ENCODE measurements around the gene GNB2. TPM values are rescaled to one million over a fixed set of nuclear protein-coding genes. Genes with fewer than 3 reads are reported as not detected.
A peak's percentile ranks its signal among the peaks of the same experiment; 100 is the strongest.

GNB2 gene
- polyA plus RNA-seq, 2 of the 4 experiments (the other 2 are of a cell fraction) = 50.8 to 163 TPM

GRCh38 chr7:100692578-100692961 lies 19.0 kb downstream of the GNB2 start:
- POLR2A ChIA-PET = interaction anchor here (0.5 to 1.3 kb wide), 3 partner anchors 12 to 60 kb away, joined by 3 to 6 read pairs (median 4); partner anchors contain the start of gene POP7

GRCh38 chr7:100693312-100694097 lies 20.0 kb downstream of the GNB2 start:
- TF ChIP-seq RAD21 (conservative IDR thresholded peaks at IDR 0.05 in 1 of 2, IDR thresholded peaks at IDR 0.05 in 1 of 2) = no peak
- TF ChIP-seq, protein P1, sequence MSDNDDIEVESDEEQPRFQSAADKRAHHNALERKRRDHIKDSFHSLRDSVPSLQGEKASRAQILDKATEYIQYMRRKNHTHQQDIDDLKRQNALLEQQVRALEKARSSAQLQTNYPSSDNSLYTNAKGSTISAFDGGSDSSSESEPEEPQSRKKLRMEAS (IDR thresholded peaks at IDR 0.05) = no peak
- no peak for TF ChIP-seq CBX8 (IDR thresholded peaks at IDR 0.05)
- TF ChIP-seq MAZ (IDR thresholded peaks at IDR 0.05; ENCODE audit: borderline replicate concordance, low read depth, low read length) = no peak
- no peak for TF ChIP-seq KDM5A (IDR thresholded peaks at IDR 0.05)
- no peak for TF ChIP-seq SMC3 (IDR thresholded peaks at IDR 0.05)
- TF ChIP-seq GATA3 (IDR thresholded peaks at IDR 0.05; ENCODE audit: borderline replicate concordance) = no peak
- no peak for TF ChIP-seq RNF2 (IDR thresholded peaks at IDR 0.05; ENCODE audit: borderline replicate concordance, low read depth)
- TF ChIP-seq, protein P2, sequence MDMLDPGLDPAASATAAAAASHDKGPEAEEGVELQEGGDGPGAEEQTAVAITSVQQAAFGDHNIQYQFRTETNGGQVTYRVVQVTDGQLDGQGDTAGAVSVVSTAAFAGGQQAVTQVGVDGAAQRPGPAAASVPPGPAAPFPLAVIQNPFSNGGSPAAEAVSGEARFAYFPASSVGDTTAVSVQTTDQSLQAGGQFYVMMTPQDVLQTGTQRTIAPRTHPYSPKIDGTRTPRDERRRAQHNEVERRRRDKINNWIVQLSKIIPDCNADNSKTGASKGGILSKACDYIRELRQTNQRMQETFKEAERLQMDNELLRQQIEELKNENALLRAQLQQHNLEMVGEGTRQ (IDR thresholded peaks at IDR 0.05) = no peak
- TF ChIP-seq EP300 (IDR thresholded peaks at IDR 0.05) = no peak
- no peak for TF ChIP-seq JUN (IDR thresholded peaks at IDR 0.05)
- no peak for TF ChIP-seq MYC (IDR thresholded peaks at IDR 0.05; ENCODE audit: borderline replicate concordance, low read length)
- CTCF ChIA-PET = interaction anchor here (0.6 to 10.6 kb wide), 24 partner anchors 9 to 233 kb away, joined by 3 to 158 read pairs (median 6); partner anchors contain the start of genes ACTL6B, POP7 and SLC12A9
- H3K4me2 ChIP-seq = peak overlapping the region; percentile 99
- FAIRE-seq (no peak), ATAC-seq (peak in 1 of 2 experiments; percentile 25; a peak in 3 of 6 replicates), DNase-seq (ENCODE audit: low read depth in 1 of 2, low spot score in 1 of 2) (no peak)
- H3K4me3 ChIP-seq = peak overlapping the region; percentile 100
- peak overlapping the region; percentile 96 to 98 for H3K27ac ChIP-seq
- H3K9me3 ChIP-seq = no peaks in the 10 kb centered on the region
- peaks cover 26% of the 10 kb centered on the region for H3K4me1 ChIP-seq
- 4% methylated on average over 22 of the region's 81 CpGs for WGBS (ENCODE audit: missing lambda C conversion rate)
- POLR2A ChIA-PET = interaction anchor here (1.0 to 2.0 kb wide), 5 partner anchors 12 to 81 kb away, joined by 3 to 13 read pairs (median 4); partner anchors contain the start of genes MOSPD3 and POP7

More at GRCh38 chr7:100692578-100692961, 19.0 kb downstream of the GNB2 start:
- 79% methylated on average over 6 of the region's 6 CpGs for WGBS (ENCODE audit: missing lambda C conversion rate)
- DNase-seq (ENCODE audit: low read depth in 1 of 2, low spot score in 1 of 2) (no peak), FAIRE-seq (no peak), ATAC-seq (no peak)
- H3K4me2 ChIP-seq = peak overlapping the region; percentile 99
- no peaks in the 10 kb centered on the region for H3K9me3 ChIP-seq
- peaks cover 26% of the 10 kb centered on the region for H3K4me1 ChIP-seq
- CTCF ChIA-PET = interaction anchor here (0.8 to 10.6 kb wide), 36 partner anchors 9 to 230 kb away, joined by 3 to 158 read pairs (median 8); partner anchors contain the start of genes ACTL6B, EPO, GNB2 and MOSPD3
- H3K27ac ChIP-seq = peak overlapping the region; percentile 96 to 98; a peak in 5 of 6 replicates
- TF ChIP-seq FOSB (CRISPR knock-in tag; IDR thresholded peaks at IDR 0.05) (no peak), POLR2A (IDR thresholded peaks at IDR 0.05; ENCODE audit: low read length) (no peak), MYC (IDR thresholded peaks at IDR 0.05; ENCODE audit: borderline replicate concordance, low read length) (no peak), EHF (CRISPR knock-in tag; IDR thresholded peaks at IDR 0.05) (no peak), CEBPB (IDR thresholded peaks at IDR 0.05) (no peak), ZC3H11A (IDR thresholded peaks at IDR 0.05) (no peak), HMGXB4 (CRISPR knock-in tag; IDR thresholded peaks at IDR 0.05; ENCODE audit: borderline replicate concordance) (no peak)
- TF ChIP-seq, protein P1 (IDR thresholded peaks at IDR 0.05) = no peak
- H3K4me3 ChIP-seq = peak overlapping the region; percentile 100
